DLD1 (cell line): Measurements from ENCODE around the gene AKAP13.

Source experiments
- in situ Hi-C: cut with HindIII; loops from 2 replicates; pipeline ENCODE4 v1.10.0; 2017; ENCODE audit warnings: low sequenced_read_pairs

AKAP13 gene

GRCh38 chr15:85587707-85588411 is 207.5 kb downstream of the AKAP13 start:
- in situ Hi-C loops, result no loop called here

DNA sequence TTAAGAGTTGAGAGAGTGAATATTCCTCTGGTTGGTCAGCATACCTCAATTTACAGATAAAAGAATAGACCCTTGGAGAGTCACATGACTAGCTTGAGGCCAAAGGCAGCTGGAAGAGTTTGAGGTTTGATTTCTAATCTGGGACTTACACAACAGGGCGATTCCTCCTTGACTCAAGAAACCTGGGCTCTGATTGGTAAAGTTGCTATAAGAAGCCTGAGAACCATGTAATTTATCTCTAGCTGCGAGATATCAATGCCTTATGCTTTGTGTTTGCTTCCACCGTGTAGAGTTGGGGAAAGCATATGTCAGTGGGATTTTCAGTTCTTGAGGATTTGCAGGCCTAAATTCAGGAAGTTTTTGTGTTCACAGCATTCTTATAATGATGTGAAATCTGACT is 208.3 kb downstream of the AKAP13 start:
- in situ Hi-C loops, result no loop called here

GRCh38 chr15:85589851-85590250 is 209.4 kb downstream of the AKAP13 start:
- in situ Hi-C loops, result no loop called here

DNA sequence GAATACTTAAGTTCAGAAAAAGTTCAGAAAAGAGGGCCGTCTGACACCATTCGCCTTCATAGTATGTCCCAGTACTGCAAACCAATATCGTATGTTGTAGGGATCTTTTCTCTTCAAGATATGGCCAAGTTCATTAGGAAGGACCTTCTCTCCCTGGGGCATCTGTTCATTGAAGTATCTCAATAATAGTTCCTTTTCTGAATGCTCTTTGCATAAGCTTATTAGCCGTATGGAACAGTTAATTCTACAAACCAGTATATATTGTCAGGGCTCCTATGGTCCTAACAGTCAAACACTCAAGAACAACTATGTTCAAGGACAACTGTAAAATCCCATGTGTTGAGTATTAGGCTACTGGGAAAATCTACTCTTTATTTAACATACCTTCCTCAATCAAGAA is 211.2 kb downstream of the AKAP13 start:
- in situ Hi-C loops, result no loop called here

DNA sequence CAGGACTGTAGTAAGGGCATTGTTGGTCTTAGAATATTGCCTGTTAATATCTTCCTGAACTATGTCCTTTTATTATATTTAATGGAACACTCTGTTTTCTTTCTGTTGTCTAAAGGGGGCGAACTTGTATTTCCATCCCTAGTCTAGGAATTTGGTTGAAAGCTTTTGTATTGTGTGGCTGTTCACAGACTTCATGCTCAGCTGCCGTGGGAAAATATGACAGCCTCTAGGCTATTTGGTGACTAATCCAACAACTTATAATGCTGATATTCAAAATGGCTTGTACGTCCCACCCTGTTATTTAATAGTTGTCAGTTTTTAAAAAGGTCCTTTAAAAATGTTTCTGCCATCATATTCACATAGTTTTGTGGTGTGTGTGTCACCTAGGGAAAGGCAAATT is 211.7 kb downstream of the AKAP13 start:
- in situ Hi-C loops, result no loop called here

GRCh38 chr15:85593809-85594445 is 213.5 kb downstream of the AKAP13 start:
- in situ Hi-C loops, result no loop called here

DNA sequence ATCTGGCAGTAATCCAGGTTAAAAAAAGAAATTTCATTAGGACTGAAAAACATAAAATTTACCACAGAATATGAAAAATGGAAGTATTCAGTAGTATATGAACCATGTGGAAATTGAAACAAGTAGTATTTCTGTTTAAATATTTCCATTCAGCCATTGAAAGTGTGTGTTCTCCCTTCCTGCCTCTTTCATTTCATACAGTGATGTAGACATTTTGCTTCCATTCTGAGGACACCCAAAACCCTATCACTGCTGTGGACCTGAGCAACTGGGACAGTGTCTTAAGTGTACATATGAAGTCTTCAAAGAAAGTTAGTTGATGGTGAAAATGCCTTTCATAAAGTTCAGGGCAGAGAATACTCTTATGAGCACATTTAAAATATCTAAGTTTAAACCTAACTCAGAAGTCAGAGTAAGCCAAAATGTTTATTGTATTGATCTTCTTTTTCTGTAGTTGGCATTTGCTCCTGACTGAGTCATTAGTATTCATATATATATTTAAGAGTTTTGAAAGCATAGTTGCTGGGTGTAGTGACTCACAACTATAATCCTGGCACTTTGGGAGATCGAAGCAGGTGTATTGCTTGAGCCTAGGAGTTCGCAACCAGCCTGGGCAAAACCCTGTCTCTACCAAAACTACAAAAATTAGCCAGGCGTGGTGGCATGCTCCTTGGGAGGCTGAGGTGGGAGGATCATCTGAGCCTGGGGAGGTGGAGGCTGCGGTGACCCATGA is 215.6 kb downstream of the AKAP13 start:
- in situ Hi-C loops, result no loop called here

DNA sequence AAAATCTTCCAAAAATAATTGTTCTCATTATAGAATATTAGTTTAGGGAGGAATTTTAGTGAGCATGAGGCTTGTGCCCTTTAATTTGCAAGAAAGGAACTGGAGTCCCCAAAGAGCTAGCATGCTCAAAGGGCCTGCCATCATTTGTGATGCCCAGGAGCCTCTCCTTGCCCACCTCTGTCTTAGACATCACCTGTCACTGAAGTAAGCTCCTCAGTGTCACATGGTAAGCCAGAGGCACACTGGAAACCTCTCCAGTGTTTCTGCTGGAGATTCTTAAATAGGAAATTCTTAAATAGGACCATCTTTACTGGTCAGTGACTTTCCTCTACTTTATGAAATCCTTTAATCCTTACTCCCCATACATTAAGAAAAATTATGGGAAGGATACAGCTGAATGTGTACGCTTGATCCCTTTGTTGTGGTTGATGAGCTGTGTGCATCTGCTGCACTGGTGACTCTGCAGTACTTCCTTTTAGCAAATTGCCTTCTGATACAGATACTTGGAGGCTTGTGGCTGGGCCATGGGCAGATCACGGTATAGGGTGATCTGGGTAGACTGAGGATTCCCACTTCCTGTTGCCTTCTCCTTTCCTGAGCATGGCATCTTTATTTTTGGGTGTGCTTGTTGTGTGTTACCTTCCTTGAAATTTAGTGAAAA is 216.9 kb downstream of the AKAP13 start:
- in situ Hi-C loops, result no loop called here

DNA sequence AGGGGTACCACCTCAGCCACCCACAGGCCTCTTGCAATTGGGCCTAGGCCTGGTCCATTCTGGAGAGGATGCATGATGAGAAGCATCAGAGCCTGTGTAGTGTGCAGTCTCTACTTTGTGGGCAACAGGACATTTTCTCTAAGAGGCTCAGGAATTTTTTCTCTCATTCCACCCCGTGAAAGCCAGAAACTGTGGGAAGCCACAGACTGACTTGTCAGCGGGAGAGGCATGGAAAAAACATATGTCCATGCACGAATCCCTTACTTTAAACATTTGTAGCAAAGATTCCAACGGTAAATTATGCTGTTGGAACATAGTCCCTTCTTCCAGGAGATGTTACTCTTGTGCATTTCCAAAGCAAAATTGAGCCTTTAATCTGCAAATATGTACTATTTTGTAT is 217.8 kb downstream of the AKAP13 start:
- in situ Hi-C loops, result no loop called here

- in situ Hi-C loops, result no loop called here
These were observed 218.5 kb downstream of the AKAP13 start for GRCh38 chr15:85598718-85599398.

DNA sequence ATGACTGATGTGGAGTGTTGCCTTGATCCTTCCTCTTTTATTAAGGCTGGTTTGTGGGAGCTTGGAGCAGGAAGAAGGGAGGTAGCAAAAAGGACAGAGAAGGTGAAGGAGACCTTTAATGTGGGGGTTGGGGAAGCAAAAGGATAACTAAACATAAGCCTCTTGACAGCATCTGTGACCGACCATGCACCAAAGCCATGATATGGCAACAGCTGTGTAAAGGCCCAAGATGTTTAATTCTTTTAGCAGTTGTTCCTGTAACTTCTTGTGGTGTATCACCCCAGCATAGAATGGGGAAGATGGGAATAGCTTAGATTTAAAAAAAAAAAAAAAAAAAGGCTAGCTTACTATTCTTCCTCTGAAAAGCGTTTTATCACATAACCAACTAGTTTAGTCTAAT is 219.6 kb downstream of the AKAP13 start:
- in situ Hi-C loops, result no loop called here

DNA sequence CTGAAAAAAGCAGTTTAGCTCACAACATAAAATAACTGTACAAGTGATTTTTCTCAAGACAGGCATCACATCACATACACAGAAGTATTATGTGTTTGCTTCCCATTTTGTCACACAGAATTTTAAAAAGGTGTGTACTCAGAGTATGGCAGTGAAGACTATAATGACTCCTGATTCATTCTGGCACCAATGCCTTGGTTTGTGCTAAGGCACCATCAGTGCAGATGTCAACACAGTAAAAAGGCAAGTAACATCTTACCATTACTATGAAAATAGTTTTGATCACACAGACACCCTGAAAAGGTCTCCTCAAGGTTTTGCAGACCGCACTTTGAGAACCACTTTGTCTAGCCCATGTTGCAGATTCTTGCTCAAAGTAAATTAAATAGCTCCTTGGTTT is 222.8 kb downstream of the AKAP13 start:
- in situ Hi-C loops, result no loop called here

DNA sequence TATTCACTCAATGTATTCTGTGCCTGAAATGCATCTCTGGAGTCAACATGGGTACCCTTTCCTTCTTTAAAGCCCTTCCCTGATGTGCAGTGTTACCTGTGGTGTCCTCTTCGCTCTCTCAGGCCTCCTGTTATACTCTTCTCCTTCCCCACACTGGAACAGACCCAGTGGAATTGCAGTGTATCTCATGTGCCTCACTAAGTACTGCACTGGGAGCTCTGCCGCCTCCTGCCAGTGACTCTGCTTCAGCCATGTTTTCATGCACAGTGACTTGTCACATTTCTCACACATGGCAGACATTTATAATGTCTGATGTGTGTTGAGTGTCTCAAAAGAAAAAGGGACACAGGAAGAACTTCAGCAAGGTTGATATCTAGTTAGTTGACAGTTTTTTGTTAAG is 223.3 kb downstream of the AKAP13 start:
- in situ Hi-C loops, result no loop called here

DNA sequence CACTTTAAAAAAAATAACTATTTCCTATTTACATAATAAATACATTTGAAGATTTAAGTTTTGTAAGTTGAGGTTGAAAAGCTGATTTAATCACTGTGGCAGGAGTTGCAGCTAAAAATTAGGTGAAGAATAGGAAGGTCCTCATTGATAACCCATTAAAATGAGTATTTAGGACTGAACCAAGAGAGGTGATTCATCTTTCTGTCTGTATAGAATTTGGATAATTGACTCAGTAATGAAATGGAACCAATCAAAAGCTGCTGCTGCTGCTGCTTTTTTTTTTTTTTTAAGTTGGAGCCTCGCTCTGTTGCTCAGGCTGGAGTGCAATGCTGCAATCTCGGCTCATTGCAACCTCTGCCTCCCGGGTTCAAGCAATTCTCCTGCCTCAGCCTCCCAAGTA is 223.8 kb downstream of the AKAP13 start:
- in situ Hi-C loops, result no loop called here

- in situ Hi-C loops, result no loop called here
These were observed 226.3 kb downstream of the AKAP13 start for GRCh38 chr15:85606738-85607137.

- in situ Hi-C loops, result no loop called here
These were observed 226.9 kb downstream of the AKAP13 start for GRCh38 chr15:85607141-85607806.

- in situ Hi-C loops, result no loop called here
These were observed 227.4 kb downstream of the AKAP13 start for GRCh38 chr15:85607842-85608241.

DNA sequence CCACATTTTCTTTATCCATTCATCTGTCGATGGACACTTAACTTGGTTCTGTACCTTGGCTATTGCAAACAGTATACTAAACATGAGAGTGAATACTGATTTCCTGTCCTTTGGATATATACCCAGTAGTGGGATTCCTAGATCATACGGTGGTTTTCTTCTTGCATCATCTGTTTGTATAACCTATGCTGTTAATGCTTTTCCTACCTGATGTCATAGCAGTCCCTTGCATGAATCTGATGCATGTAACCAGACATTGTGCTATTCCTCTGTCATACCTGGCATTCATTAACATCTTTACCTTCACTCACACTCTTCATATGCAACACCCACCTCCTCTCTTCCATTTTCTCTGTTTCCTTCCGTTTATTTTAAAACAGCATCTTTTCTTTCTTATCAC is 229.1 kb downstream of the AKAP13 start:
- in situ Hi-C loops, result no loop called here

DNA sequence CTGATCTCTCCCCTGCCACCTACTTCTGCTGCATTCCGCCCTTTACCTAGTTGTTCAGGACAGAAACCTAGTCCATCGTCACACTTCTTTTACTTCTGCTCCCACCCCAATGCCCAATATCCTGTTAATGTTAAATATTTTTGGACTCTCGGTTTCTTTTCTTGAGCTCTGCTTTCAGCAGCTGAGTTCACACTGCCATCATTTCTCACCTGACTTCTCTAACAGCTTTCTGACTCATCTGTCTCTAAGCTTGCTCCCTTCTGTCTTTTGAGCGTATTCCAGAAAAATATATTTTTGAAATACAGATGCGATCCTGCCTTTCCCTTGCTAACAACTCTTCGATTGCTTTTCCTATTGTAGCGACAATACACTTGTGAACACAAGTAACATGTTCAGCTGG is 231.0 kb downstream of the AKAP13 start:
- in situ Hi-C loops, result no loop called here

DNA sequence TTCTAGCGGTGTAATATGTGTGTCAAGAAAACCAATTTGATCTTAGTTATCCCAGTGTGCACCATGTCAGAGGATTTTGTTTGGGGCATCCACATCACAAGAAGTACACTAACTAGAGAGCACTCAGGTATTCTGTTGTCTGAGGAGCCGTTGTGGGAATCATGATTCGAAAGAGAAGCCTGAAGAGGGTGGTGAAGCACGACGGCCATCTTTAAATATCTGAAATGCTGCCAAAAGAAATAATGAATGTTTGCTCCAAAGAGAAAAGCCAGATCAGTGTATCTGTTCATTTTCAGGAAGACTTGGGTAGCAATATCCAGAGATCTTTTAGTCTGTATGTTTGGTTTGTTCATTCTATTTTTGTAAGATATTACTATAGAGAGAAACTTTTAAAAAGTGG is 233.7 kb downstream of the AKAP13 start:
- in situ Hi-C loops, result no loop called here

DNA sequence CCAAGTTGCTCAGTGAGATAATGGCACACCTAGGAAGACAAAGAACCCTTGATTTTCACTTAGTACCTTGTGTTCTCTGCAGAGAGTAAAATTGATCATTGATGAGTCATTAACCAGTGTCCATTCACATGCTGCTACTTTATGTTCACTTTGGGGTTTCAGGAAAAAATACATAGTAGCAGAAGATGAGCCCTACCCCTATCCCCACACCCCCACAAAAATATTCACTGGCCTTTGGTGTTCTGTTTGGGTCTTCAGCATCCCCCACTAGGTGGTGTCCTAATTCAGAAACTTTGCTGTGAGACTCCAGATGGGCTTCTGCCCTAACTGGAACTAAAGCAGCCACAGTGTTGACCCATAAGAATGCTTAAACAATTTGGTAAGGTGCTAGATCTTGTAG is 235.5 kb downstream of the AKAP13 start:
- in situ Hi-C loops, result no loop called here
